Testis (tissue), 2 donors: ENCODE results near the gene HPDL.
"Not testable (repeated sequence)": the region's sequence is repeated elsewhere in the genome, so short reads cannot be mapped to it uniquely, and the experiment has no call there.

Experiments
- POLR2A ChIP-seq: fragments of 450-650 bp; IDR thresholded peaks from one replicate; pipeline ENCODE4 v1.6.1; 2017; ENCODE audit warnings: antibody characterized with exemption, mild to moderate bottlenecking, moderate library complexity
- TF ChIP-seq, protein P1 (sequence below), 3 experiments: fragments of 450-650 bp in 2 of 3; fragments of 200-600 bp in 1 of 3; sonication (generic) in 1 of 3; IDR thresholded peaks; one replicate each; pipeline ENCODE4 v1.5.1; 2016 to 2019; ENCODE audit warnings: antibody characterized with exemption in 3 of 3, mild to moderate bottlenecking in 2 of 3, moderate library complexity in 1 of 3

DNA sequence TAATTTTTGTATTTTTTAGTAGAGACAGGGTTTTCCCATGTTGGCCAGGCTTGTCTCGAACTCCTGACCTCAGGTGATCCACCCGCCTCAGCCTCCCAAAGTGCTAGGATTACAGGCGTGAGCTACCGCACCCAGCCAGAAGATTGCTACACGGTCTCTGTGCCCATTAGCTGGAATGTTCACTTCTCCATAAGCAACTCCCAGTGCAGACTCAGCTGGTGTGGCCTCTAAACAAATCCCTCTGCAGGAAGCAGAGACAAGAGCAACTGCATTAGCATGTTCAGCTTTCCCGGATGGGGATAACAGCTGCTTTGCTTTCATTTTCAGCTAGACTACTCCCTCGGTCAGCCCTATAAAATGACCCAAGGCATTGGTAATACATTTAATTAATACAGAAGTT is 34.3 kb downstream of the HPDL start:
- TF ChIP-seq, protein P1, sequence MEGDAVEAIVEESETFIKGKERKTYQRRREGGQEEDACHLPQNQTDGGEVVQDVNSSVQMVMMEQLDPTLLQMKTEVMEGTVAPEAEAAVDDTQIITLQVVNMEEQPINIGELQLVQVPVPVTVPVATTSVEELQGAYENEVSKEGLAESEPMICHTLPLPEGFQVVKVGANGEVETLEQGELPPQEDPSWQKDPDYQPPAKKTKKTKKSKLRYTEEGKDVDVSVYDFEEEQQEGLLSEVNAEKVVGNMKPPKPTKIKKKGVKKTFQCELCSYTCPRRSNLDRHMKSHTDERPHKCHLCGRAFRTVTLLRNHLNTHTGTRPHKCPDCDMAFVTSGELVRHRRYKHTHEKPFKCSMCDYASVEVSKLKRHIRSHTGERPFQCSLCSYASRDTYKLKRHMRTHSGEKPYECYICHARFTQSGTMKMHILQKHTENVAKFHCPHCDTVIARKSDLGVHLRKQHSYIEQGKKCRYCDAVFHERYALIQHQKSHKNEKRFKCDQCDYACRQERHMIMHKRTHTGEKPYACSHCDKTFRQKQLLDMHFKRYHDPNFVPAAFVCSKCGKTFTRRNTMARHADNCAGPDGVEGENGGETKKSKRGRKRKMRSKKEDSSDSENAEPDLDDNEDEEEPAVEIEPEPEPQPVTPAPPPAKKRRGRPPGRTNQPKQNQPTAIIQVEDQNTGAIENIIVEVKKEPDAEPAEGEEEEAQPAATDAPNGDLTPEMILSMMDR (IDR thresholded peaks at IDR 0.05) = not testable (repeated sequence)
- TF ChIP-seq POLR2A = not testable (repeated sequence)
